ENCODE measurements around the gene SLBP. TPM values are rescaled to one million over a fixed set of nuclear protein-coding genes. Genes with fewer than 3 reads are reported as not detected.

Gene SLBP
- polyA plus RNA-seq, 3 donors: 39.6 to 63.7 (median 59.1) TPM

DNA sequence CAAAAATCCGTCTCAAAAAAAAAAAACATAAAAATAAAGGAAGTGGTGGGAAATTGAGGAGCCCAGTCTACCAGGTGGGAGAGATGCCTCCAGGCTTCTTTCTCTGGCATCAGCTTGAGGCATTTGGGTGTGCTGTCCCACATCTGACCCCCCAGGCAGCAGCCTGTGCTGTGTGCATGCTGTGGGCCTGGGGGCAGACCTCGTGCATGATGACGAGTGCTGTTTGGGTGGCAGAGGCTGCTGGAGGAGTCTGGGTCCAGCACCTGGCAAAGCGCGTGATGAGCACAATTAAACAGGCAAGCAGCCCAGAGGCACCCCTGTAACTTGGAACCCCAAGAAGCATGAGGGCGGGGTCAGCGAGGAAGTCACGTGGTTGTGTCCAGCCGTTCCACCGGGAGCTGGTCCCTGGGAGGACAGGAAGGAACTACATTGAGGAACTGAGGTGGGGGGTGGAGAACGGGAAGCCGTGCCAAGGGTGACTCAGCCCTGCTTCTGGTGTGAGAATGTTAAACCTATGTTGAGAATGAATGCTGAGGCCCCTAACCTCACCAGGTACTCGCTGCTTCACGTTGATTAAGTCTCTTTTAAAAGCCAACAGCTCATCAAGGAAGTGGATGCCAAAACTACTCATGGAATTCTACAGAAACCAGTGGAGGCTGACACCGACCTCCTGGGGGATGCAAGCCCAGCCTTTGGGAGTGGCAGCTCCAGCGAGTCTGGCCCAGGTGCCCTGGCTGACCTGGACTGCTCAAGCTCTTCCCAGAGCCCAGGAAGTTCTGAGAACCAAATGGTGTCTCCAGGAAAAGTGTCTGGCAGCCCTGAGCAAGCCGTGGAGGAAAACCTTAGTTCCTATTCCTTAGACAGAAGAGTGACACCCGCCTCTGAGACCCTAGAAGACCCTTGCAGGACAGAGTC, 15.3 kb upstream of the SLBP start:
- Histone ChIP-seq H2AFZ (ENCODE audit: insufficient read depth, low read depth, low read length, poor library complexity, severe bottlenecking) (no peak overlapping the region), H3K4me2 (replicated peaks; ENCODE audit: extremely low read depth, low read length, poor library complexity, severe bottlenecking) (peak overlapping the region; percentile 89), H3K36me3 (replicated peaks in 1 of 2; ENCODE audit: control insufficient read depth in 1 of 2, insufficient read depth in 2 of 2, low read length in 2 of 2) (peaks cover 39 to 49% of the 10 kb centered on the region in 2 donors), H3K4me3 (replicated peaks in 1 of 3; ENCODE audit: low read depth in 2 of 3, low read length in 3 of 3) (peak overlapping the region; percentile 2 to 80 (median 19)), H4K20me1 (ENCODE audit: insufficient read depth, low read length) (peaks cover 38% of the 10 kb centered on the region), H3K9me3 (replicated peaks in 1 of 2; ENCODE audit: control insufficient read depth in 1 of 2, insufficient read depth in 1 of 2, low read length in 2 of 2) (no peaks in the 10 kb centered on the region), H3K27me3 (ENCODE audit: control insufficient read depth in 2 of 2, insufficient read depth in 2 of 2, low read length in 2 of 2) (no peaks in the 10 kb centered on the region), H3K4me1 (ENCODE audit: control insufficient read depth in 1 of 2, insufficient read depth in 2 of 2, low read length in 2 of 2) (peaks cover 73 to 78% of the 10 kb centered on the region in 2 donors), H3K79me2 (ENCODE audit: insufficient read depth, low read length) (peaks cover 92% of the 10 kb centered on the region), H3K9ac (ENCODE audit: insufficient read depth, low read length, poor library complexity, severe bottlenecking) (peak overlapping the region; percentile 60), H3K27ac (ENCODE audit: low read depth in 1 of 2, low read length in 2 of 2) (peak overlapping the region; percentile 68 to 96)
- intact Hi-C loops (cut with micrococcal nuclease): loop anchor here (2.0 to 10.0 kb wide), 4 partner anchors 35 to 287 kb away; partner anchors contain the start of gene LETM1 (in 1 of the 2)
- Mint-ChIP-seq H3K4me3 (peak overlapping the region; percentile 66 to 89), H3K9me3 (no peaks in the 10 kb centered on the region), H3K27ac (peak overlapping the region; percentile 89 to 98 (median 94)), H3K36me3 (peaks cover 47 to 67% of the 10 kb centered on the region in 2 donors), H3K27me3 (ENCODE audit: low read depth in 3 of 3) (peaks cover 0 to 3% (median 0%) of the 10 kb centered on the region in 3 donors), H3K4me1 (peaks cover 75% of the 10 kb centered on the region)
- 12% methylated on average over 15 of the region's 18 CpGs for WGBS (ENCODE audit: insufficient coverage)
- TF ChIP-seq, protein P1, sequence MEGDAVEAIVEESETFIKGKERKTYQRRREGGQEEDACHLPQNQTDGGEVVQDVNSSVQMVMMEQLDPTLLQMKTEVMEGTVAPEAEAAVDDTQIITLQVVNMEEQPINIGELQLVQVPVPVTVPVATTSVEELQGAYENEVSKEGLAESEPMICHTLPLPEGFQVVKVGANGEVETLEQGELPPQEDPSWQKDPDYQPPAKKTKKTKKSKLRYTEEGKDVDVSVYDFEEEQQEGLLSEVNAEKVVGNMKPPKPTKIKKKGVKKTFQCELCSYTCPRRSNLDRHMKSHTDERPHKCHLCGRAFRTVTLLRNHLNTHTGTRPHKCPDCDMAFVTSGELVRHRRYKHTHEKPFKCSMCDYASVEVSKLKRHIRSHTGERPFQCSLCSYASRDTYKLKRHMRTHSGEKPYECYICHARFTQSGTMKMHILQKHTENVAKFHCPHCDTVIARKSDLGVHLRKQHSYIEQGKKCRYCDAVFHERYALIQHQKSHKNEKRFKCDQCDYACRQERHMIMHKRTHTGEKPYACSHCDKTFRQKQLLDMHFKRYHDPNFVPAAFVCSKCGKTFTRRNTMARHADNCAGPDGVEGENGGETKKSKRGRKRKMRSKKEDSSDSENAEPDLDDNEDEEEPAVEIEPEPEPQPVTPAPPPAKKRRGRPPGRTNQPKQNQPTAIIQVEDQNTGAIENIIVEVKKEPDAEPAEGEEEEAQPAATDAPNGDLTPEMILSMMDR (IDR thresholded peaks at IDR 0.05): no peak
- peak; percentile 73 to 90 (median 90) for DNase-seq

DNA sequence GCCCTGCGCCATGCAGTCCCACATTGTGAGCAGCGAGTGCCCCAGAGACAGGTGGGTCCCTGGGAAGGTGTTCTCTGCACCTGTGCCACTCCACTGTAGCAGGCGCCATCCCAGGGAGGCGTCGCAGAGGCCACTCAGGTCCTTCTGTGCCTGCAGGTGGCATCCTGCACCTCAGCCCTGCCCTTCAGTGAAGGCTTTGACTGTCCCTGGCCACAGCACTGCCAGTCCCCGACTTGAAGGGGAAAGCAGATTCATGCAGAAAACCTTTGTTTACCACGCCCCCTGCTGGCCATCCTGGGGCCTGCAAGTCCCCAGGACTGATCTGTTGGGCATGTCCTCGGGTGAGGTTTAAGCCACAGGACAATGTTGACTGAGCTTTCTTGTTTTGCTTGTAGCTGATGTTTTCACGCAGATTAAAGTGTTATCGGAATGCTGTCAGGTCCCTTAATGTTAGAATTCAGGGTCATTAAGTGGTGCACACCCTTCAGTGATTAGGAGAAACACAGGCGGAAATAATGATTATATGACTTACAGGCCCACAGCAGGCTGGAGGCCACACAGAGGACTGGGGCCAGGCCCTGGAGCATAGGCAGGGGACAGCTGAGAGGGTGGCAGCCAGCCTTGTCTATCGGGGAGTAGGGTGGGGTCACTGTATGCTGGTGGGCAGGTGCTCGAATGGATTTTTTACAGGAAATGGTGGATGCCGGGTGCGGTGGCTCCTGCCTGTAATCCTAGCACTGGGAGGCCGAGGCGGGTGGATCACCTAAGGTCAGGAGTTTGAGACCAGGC, 14.2 kb upstream of the SLBP start:
- H3K27ac ChIP-seq (ENCODE audit: low read depth in 1 of 2, low read length in 2 of 2): peak overlapping the region; percentile 68 to 96
- H3K36me3 ChIP-seq (replicated peaks in 1 of 2; ENCODE audit: control insufficient read depth in 1 of 2, insufficient read depth in 2 of 2, low read length in 2 of 2): peaks cover 29 to 38% of the 10 kb centered on the region in 2 donors

More for the DNA sequence above, 14.2 kb upstream of the SLBP start:
- Mint-ChIP-seq H3K4me3 (peak overlapping the region; percentile 66 to 89), H3K9me3 (no peaks in the 10 kb centered on the region), H3K4me1 (peaks cover 81% of the 10 kb centered on the region), H3K27me3 (ENCODE audit: low read depth in 3 of 3) (peaks cover 0 to 3% (median 0%) of the 10 kb centered on the region in 3 donors), H3K36me3 (peaks cover 39 to 58% of the 10 kb centered on the region in 2 donors), H3K27ac (peak overlapping the region; percentile 89 to 98 (median 94))
- Histone ChIP-seq H3K4me1 (ENCODE audit: control insufficient read depth in 1 of 2, insufficient read depth in 2 of 2, low read length in 2 of 2) (peaks cover 81 to 86% of the 10 kb centered on the region in 2 donors), H3K4me2 (replicated peaks; ENCODE audit: extremely low read depth, low read length, poor library complexity, severe bottlenecking) (peak overlapping the region; percentile 89), H3K4me3 (replicated peaks in 1 of 3; ENCODE audit: low read depth in 2 of 3, low read length in 3 of 3) (peak overlapping the region in 1 of 3 experiments; percentile 80), H2AFZ (ENCODE audit: insufficient read depth, low read depth, low read length, poor library complexity, severe bottlenecking) (no peak overlapping the region), H3K9me3 (replicated peaks in 1 of 2; ENCODE audit: control insufficient read depth in 1 of 2, insufficient read depth in 1 of 2, low read length in 2 of 2) (no peaks in the 10 kb centered on the region), H4K20me1 (ENCODE audit: insufficient read depth, low read length) (peaks cover 30% of the 10 kb centered on the region), H3K27me3 (ENCODE audit: control insufficient read depth in 2 of 2, insufficient read depth in 2 of 2, low read length in 2 of 2) (no peaks in the 10 kb centered on the region), H3K79me2 (ENCODE audit: insufficient read depth, low read length) (peaks cover 94% of the 10 kb centered on the region), H3K9ac (ENCODE audit: insufficient read depth, low read length, poor library complexity, severe bottlenecking) (no peak overlapping the region)
- intact Hi-C loops (cut with micrococcal nuclease): loop anchor here (1.0 to 10.0 kb wide), 5 partner anchors 33 to 288 kb away; partner anchors contain the start of gene LETM1 (in 1 of the 2)
- WGBS (ENCODE audit: insufficient coverage): 55% methylated on average over 14 of the region's 17 CpGs
- peak; percentile 83 to 85 (median 85) for DNase-seq
- TF ChIP-seq, protein P1 (IDR thresholded peaks at IDR 0.05): peak; percentile 95
